Stimulated activated CD4-positive, alpha-beta T cell treated with anti-CD3 and anti-CD28 coated beads, TNF-alpha, amount 100 ng/mL, for 1 hour (primary cell): ENCODE measurements around the gene NGRN.

Experiments
- DNase-seq, 3 donors: peaks; one replicate each; pipeline ENCODE4 v3.0.0-alpha.2; 2020; ENCODE audit warnings: low read depth in 3 of 3, low spot score in 1 of 3

NGRN gene

GRCh38 chr15:90265271-90266060 lies at the start of gene NGRN:
NGRN (plus strand) TSS chr15:90265672; CDS start chr15:90265713, 41 bp downstream.
- DNase-seq: peak; percentile 70 to 80 (median 74)

DNA sequence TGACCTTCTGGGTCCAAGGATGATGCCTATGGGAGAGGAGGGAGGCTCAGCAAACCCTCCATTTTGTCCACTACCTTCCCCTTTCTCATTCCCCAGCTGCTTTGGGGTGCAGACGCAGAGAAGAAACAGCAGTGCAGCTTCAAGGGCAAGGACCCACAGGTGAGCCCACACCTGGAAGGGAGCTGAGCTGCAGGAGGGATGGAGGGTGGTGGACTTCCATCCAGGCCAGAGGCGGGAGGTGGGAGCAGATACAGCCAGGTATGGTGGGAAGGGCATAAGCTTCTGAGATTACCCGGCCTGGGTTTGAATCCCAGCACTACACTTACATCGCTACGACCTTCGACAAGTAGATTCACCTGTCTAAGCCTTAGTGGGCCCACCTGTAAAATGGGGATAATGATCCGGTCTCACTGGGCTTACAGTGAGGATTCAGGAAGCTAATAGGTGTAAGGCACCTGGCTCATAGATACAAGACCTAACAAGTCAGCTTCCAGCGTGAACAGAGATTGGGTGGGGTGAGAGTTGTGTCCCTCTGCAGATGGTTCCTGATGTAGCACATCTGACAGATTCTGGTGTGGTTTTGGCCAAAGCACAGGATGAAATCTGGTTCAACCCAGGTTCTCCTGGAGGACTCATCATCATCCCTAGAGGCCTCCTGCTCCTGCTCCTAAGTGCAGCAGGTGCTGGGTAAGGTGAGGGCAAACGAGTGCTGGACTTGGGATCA lies 47.6 kb upstream of the NGRN start:
- no peak for DNase-seq

DNA sequence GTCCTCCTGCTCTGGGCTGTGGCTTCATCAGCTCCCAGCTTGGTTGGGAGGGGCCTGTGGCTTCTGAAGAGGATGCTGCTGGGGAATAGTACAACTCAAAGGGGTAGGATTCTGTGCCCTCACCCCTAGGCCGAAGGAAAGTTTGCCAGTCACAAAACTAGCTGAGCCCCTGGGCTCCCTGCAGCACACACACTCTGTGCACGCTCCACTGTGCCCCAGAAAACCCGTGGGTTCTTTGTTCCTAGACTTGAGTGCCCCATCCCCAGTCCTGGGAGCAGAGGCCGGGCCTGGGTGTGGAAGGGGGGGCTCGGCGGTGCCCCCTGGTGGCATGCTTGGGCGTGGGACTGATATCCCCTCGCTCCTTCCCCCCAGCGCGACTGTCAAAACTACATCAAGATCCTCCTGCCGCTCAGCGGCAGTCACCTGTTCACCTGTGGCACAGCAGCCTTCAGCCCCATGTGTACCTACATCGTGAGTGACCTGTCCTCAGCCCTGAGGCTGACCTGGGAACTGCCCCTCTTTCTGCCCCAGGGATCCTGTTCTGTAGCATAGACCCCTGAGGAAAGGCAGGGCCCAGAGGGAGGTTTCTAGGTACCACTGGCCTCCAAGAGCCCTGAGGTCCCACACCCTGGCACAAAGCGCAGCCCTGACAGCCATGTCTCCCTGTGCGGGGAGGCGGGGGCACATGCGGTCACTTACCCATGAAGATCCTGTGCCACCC lies 45.9 kb upstream of the NGRN start:
- peak in 1 of 3 donors; percentile 50 for DNase-seq

GRCh38 chr15:90221246-90221900 lies 44.1 kb upstream of the NGRN start:
- DNase-seq: no peak

GRCh38 chr15:90222547-90222946 lies 42.9 kb upstream of the NGRN start:
- no peak for DNase-seq

DNA sequence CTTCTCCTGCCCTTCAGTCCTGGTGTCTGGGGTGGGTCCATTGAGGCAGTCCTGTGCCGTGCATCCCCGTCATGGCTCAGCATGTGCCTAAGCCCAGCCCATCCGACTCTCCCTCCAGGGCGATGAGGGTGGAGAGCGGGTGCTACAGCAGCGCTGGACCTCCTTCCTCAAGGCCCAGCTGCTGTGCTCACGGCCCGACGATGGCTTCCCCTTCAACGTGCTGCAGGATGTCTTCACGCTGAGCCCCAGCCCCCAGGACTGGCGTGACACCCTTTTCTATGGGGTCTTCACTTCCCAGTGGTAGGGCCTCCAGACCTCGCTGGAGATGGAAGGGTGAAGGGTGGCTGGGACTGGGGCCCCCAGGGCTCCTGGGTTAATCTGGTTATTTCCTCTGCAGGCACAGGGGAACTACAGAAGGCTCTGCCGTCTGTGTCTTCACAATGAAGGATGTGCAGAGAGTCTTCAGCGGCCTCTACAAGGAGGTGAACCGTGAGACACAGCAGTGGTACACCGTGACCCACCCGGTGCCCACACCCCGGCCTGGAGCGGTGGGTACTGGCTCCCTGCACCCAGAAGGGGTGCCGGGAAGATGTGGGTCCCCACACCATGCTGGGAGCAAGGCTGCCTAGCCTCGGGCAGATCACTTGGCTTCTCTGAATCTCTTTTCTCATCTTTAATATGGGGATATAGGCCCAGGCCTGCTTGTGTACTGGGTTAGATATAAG lies 41.9 kb upstream of the NGRN start:
- no peak for DNase-seq

DNA sequence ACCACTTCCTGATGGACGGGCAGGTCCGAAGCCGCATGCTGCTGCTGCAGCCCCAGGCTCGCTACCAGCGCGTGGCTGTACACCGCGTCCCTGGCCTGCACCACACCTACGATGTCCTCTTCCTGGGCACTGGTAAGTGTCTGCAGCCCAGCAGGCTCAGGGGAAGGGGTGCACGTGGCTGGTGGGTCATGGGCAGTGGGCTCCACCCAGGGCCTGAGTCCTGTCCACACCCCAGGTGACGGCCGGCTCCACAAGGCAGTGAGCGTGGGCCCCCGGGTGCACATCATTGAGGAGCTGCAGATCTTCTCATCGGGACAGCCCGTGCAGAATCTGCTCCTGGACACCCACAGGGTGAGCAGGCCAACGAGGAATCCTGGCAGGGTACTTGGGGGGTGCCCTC lies 40.4 kb upstream of the NGRN start:
- DNase-seq: no peak

- DNase-seq: no peak
Observed at GRCh38 chr15:90225504-90226234, 39.8 kb upstream of the NGRN start.

DNA sequence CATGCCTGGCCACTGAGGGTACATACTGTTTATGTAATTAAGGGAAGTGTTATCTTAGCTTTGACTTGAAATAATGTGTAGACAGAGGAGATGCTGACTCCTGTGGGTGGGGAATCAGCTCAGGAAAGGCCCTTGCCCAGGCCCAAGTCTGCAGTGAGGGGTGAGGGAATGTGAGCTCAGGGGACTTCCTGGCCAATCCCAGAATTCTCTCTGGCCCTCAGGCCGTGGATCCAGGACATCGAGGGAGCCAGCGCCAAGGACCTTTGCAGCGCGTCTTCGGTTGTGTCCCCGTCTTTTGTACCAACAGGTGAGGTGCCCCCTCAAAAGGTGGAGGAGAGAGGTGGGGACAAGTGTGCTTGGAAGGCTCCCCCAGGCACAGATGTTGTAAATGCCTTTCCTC lies 38.1 kb upstream of the NGRN start:
- DNase-seq: no peak

DNA sequence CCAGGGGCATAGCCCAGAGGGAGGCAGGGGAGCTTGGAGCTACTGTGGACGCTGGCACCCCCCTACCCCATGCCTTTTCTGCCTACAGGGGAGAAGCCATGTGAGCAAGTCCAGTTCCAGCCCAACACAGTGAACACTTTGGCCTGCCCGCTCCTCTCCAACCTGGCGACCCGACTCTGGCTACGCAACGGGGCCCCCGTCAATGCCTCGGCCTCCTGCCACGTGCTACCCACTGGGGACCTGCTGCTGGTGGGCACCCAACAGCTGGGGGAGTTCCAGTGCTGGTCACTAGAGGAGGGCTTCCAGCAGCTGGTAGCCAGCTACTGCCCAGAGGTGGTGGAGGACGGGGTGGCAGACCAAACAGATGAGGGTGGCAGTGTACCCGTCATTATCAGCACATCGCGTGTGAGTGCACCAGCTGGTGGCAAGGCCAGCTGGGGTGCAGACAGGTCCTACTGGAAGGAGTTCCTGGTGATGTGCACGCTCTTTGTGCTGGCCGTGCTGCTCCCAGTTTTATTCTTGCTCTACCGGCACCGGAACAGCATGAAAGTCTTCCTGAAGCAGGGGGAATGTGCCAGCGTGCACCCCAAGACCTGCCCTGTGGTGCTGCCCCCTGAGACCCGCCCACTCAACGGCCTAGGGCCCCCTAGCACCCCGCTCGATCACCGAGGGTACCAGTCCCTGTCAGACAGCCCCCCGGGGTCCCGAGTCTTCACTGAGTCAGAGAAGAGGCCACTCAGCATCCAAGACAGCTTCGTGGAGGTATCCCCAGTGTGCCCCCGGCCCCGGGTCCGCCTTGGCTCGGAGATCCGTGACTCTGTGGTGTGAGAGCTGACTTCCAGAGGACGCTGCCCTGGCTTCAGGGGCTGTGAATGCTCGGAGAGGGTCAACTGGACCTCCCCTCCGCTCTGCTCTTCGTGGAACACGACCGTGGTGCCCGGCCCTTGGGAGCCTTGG lies 37.4 kb upstream of the NGRN start:
- no peak for DNase-seq

- DNase-seq: no peak
Observed at GRCh38 chr15:90228960-90229359, 36.5 kb upstream of the NGRN start.

DNA sequence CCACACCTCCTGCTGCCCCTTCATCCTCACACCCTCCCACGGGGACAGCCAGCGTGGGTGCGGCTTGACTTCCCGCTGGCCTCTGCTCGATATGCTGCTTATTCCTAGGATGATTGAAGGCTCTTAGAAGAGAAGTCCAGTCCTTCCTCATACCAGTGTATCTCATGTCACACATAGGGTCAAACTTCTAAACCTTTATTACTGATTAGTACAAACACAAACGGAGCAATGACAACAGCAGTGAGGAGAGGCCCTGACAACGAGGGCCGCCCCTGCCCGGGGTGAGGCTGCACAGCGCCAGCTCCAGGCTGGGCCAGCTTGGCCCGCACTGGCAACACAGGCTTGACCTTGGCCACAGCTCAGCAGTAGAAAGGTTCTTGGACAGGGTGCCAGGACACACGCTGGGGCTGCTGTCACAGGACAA lies 35.4 kb upstream of the NGRN start:
- no peak for DNase-seq

DNA sequence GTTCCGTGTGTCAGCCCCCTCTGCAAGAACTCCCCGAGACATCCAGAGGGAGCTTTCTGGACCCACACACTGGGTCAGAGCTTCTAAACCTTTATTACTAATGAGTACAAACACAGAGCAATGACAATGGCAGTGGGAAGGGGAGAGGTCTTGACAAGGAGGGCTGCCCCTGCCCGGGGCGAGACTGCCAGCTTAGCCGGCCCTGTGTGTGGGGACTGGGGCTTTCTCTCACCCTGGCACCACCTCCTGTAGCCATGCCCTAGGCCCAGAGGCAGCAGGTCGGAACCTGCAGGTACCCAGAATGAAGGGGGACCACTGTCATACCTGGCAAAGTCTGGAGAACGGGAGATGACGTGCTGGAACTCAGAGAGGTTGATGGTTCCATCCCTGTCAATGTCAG lies 34.9 kb upstream of the NGRN start:
- no peak for DNase-seq

GRCh38 chr15:90231028-90232017 lies 34.1 kb upstream of the NGRN start:
- peak; percentile 42 to 67 (median 60) for DNase-seq

DNA sequence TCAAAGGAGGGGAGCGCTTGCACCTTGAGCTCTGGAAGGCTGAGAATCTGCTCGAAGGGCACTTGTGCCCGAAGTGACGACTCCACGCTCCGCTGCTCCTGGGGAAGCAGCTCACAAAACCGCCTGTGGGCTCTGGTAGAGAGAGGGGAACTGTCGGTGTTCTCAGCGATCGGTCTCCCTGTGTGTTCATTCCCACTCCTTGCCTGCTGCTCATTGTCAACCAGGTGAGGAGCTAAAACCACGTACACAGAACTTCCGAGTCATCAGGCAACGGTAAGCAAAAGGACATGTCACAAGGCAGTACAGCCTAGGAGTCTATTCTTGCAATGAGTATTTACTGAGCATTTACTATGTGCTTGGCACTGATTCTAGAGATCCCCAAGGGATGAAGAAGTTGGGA lies 33.3 kb upstream of the NGRN start:
- no peak for DNase-seq

DNA sequence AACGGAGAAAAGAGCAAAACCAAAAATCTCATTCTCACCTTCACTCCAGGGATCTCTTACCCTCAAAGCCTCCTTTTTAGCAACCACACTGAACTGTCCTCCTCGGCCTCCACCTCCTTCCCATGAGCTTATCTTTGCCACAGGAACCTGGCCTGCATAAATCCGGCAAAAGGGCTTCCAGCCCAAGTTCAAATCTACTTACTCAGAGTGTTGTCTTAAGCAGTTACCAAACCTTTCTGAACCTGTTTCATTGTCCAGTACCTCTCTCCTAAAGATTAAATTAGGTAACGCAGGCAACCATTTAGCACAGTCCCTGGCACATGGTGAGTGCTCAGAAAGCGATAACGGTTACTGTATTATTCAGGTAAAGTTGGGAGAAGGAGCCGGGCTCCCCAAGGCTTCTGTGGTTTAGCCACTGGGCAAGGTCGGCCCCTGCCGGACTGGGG lies 32.5 kb upstream of the NGRN start:
- DNase-seq: no peak

DNA sequence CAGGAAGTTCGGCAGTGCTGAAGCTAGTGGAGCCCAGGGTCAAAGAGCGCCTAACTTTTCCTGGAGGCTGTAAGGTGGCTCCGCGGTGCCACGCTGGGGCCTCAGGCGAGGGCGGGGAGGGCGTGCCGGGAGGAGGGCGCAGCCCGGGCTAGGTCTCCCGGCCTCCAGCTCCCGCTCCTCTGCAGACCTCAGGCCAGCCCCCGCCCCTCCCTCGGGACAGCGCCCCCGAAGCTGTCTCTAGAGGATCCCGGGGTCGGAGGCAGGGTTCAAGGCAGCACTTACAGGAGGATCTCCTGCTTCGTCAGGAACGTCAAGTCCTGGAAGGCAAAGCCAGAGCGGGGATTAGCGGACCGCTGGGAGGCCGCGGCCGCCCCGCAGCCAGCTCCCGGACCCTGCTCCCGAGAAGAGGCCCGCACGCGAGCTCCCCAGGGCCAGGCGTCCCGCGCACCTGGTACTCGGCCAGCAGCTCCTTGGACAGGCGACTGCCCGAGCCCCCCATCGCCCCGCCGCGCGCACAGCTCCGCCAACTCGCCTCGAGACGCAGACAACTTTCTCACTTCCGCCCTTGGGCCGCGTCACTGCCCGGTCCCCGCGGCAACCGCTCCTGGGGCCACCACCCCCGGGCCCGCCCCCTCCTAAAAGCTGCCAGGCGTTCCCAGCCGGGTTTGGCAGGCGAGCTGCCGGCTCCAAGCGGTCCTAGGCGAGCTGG lies 31.9 kb upstream of the NGRN start, which contains the start of gene CIB1:
Gene CIB1, minus strand, starts transcription at position 555 of the 709 bp plus-strand sequence. Its CDS starts 56 bp downstream, at position 499.
- peak in 2 of 3 donors; percentile 91 to 93 for DNase-seq
